CD14-positive monocyte (primary cell): ENCODE measurements around the gene GPRASP3. TPM values are rescaled to one million over a fixed set of nuclear protein-coding genes. Genes with fewer than 3 reads are reported as not detected.

ENCODE experiments used
- DNase-seq, 3 donors: peaks; one replicate each; pipeline ENCODE4 v3.0.0-alpha.2; 2011 to 2022
- H2AFZ ChIP-seq: 2 replicates; pipeline ENCODE4 v1.6.0; 2012; ENCODE audit warnings: mild to moderate bottlenecking, low read depth, low read length, inconsistent platforms; ENCODE audit not compliant: insufficient read depth, poor library complexity, severe bottlenecking
- H3K27ac ChIP-seq, 2 donors: 1 replicate in 1 of 2; 2 replicates in 1 of 2; pipeline ENCODE4 v1.5.1; 2012 to 2013; ENCODE audit warnings: low read length in 2 of 2, control low read depth in 1 of 2, inconsistent platforms in 1 of 2, low read depth in 1 of 2, mild to moderate bottlenecking in 1 of 2
- H3K27me3 ChIP-seq, 2 donors: one replicate each; pipeline versions ENCODE4 v1.6.0 to v1.6.1; 2011 to 2013; ENCODE audit warnings: low read length in 2 of 2; ENCODE audit not compliant: control insufficient read depth in 2 of 2, insufficient read depth in 2 of 2
- H3K36me3 ChIP-seq, 2 donors: replicated peaks in 1 of 2; 1 replicate in 1 of 2; 2 replicates in 1 of 2; pipeline versions ENCODE4 v1.5.1 to v1.6.1; 2012 to 2013; ENCODE audit warnings: low read length in 2 of 2, control low read depth in 1 of 2, inconsistent platforms in 1 of 2, mild to moderate bottlenecking in 1 of 2; ENCODE audit not compliant: insufficient read depth in 2 of 2, control insufficient read depth in 1 of 2
- H3K4me1 ChIP-seq, 2 donors: 1 replicate in 1 of 2; 2 replicates in 1 of 2; pipeline versions ENCODE4 v1.5.1 to v1.6.1; 2012 to 2013; ENCODE audit warnings: low read length in 2 of 2, control low read depth in 1 of 2, inconsistent platforms in 1 of 2, mild to moderate bottlenecking in 1 of 2, moderate library complexity in 1 of 2; ENCODE audit not compliant: insufficient read depth in 2 of 2, control insufficient read depth in 1 of 2
- H3K4me2 ChIP-seq: replicated peaks from 2 replicates; pipeline ENCODE3; 2012; ENCODE audit warnings: low read length, moderate library complexity, mild to moderate bottlenecking; ENCODE audit not compliant: poor library complexity, severe bottlenecking; ENCODE audit errors: extremely low read depth
- H3K4me3 ChIP-seq, 3 experiments: fragments of 200-600 bp in 1 of 3; sonication (generic) in 1 of 3; replicated peaks in 1 of 3; 1 replicate in 2 of 3; 2 replicates in 1 of 3; pipeline ENCODE4 v1.5.1; 2011 to 2013; ENCODE audit warnings: low read length in 3 of 3, mild to moderate bottlenecking in 3 of 3, control low read depth in 2 of 3, low read depth in 2 of 3, inconsistent platforms in 1 of 3, moderate library complexity in 1 of 3
- H3K79me2 ChIP-seq: 2 replicates; pipeline ENCODE4 v1.6.0; 2012; ENCODE audit warnings: mild to moderate bottlenecking, control low read depth, inconsistent platforms, low read length, moderate library complexity; ENCODE audit not compliant: insufficient read depth
- H3K9ac ChIP-seq: 2 replicates; pipeline ENCODE4 v1.6.0; 2017; ENCODE audit warnings: low read length, mild to moderate bottlenecking; ENCODE audit not compliant: insufficient read depth, poor library complexity, severe bottlenecking
- H3K9me3 ChIP-seq, 2 donors: replicated peaks in 1 of 2; 1 replicate in 1 of 2; 2 replicates in 1 of 2; pipeline versions ENCODE4 v1.5.1 to v1.6.1; 2012 to 2013; ENCODE audit warnings: low read length in 2 of 2, control low read depth in 1 of 2; ENCODE audit not compliant: control insufficient read depth in 1 of 2, insufficient read depth in 1 of 2
- H4K20me1 ChIP-seq: 2 replicates; pipeline ENCODE4 v1.6.0; 2012; ENCODE audit warnings: mild to moderate bottlenecking, low read length, control low read depth, moderate library complexity; ENCODE audit not compliant: insufficient read depth
- H3K27ac Mint-ChIP-seq, 7 donors: one replicate each; pipeline ENCODE4 v1.8.0; 2020; ENCODE audit warnings: mild to moderate bottlenecking in 7 of 7, mixed read lengths in 7 of 7, moderate library complexity in 6 of 7, inconsistent platforms in 2 of 7
- H3K27me3 Mint-ChIP-seq, 3 donors: one replicate each; pipeline ENCODE4 v1.8.0; 2021 to 2022; ENCODE audit warnings: low read depth in 3 of 3, mild to moderate bottlenecking in 3 of 3, mixed read lengths in 3 of 3, moderate library complexity in 3 of 3, inconsistent platforms in 1 of 3
- H3K36me3 Mint-ChIP-seq, 2 donors: one replicate each; pipeline ENCODE4 v1.8.0; 2020; ENCODE audit warnings: mixed read lengths in 2 of 2, inconsistent platforms in 1 of 2, mild to moderate bottlenecking in 1 of 2
- H3K4me1 Mint-ChIP-seq: one replicate; pipeline ENCODE4 v1.8.0; 2020; ENCODE audit warnings: mild to moderate bottlenecking, mixed read lengths
- H3K4me3 Mint-ChIP-seq, 2 donors: one replicate each; pipeline ENCODE4 v1.8.0; 2020; ENCODE audit warnings: mild to moderate bottlenecking in 2 of 2, mixed read lengths in 2 of 2, moderate library complexity in 1 of 2
- H3K9me3 Mint-ChIP-seq, 7 donors: one replicate each; pipeline ENCODE4 v1.8.0; 2020 to 2022; ENCODE audit warnings: mixed read lengths in 7 of 7, mild to moderate bottlenecking in 6 of 7, moderate library complexity in 6 of 7, inconsistent platforms in 2 of 7
- WGBS: methylation state at CpG from one replicate; pipeline ENCODE4 v1.1.5; 2013; ENCODE audit warnings: missing lambda C conversion rate; ENCODE audit not compliant: insufficient coverage; 5-methylcytosine and 5-hydroxymethylcytosine counted together
- intact Hi-C, 2 donors: fragments of 100-400 bp; cut with micrococcal nuclease; formaldehyde crosslinking; loops; one replicate each; pipeline versions ENCODE4 v1.15.0 to v1.15.1; 2023
- polyA plus RNA-seq, 3 donors: library from polyadenylated mRNA; depleted of rRNA in 1 of 3; unstranded in 2 of 3; stranded (reverse) in 1 of 3; fragments of 300-500 nt in 2 of 3; fragments of >200 nt in 1 of 3; fragmentation: Illumina TruSeq in 2 of 3; gene quantifications; 1 replicate in 2 of 3; 2 replicates in 1 of 3; pipeline ENCODE4 v1.2.3, GENCODE V29; 2012 to 2021
- TF ChIP-seq, protein P1 (sequence below): fragments of 200-600 bp; IDR thresholded peaks from one replicate; pipeline ENCODE4 v1.8.0; 2022; ENCODE audit warnings: antibody characterized with exemption, mild to moderate bottlenecking

Gene GPRASP3
- polyA plus RNA-seq, 3 donors = 0.03 to 0.08 (median 0.04) TPM

DNA sequence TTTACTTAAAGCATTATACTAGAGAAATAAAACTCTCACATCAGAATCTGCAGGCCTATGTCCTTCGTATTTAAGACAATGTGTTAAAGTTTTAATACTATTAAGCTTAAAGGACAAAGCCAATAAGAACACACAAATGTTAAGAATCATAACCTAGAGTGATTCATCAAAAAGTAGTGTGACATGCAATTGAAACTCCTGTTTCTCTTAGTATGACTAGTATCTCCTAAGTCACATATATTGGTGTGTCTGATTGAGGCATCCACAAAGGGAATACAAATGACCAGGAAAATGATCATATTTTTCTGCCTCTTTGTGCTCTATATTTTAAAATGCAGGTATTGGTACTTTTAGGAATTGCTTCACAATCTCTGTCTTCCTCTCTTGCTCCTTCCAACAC is 23.8 kb downstream of the GPRASP3 start:
- H4K20me1 ChIP-seq = no peaks in the 10 kb centered on the region
- peak overlapping the region in 1 of 2 donors; percentile 3 for H3K4me3 Mint-ChIP-seq
- peaks cover 7 to 10% of the 10 kb centered on the region in 2 donors for H3K4me1 ChIP-seq
- H3K4me2 ChIP-seq = no peak overlapping the region
- no peak overlapping the region for H3K9ac ChIP-seq
- no peak overlapping the region for H3K27ac Mint-ChIP-seq
- H3K9me3 Mint-ChIP-seq = peaks cover 0 to 4% (median 0%) of the 10 kb centered on the region in 7 donors
- no peaks in the 10 kb centered on the region for H3K79me2 ChIP-seq
- WGBS = no CpG with 5 or more reads among the region's 1 CpG
- no peak overlapping the region for H2AFZ ChIP-seq
- no peaks in the 10 kb centered on the region for H3K36me3 ChIP-seq
- TF ChIP-seq, protein P1, sequence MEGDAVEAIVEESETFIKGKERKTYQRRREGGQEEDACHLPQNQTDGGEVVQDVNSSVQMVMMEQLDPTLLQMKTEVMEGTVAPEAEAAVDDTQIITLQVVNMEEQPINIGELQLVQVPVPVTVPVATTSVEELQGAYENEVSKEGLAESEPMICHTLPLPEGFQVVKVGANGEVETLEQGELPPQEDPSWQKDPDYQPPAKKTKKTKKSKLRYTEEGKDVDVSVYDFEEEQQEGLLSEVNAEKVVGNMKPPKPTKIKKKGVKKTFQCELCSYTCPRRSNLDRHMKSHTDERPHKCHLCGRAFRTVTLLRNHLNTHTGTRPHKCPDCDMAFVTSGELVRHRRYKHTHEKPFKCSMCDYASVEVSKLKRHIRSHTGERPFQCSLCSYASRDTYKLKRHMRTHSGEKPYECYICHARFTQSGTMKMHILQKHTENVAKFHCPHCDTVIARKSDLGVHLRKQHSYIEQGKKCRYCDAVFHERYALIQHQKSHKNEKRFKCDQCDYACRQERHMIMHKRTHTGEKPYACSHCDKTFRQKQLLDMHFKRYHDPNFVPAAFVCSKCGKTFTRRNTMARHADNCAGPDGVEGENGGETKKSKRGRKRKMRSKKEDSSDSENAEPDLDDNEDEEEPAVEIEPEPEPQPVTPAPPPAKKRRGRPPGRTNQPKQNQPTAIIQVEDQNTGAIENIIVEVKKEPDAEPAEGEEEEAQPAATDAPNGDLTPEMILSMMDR = no peak
- no peaks in the 10 kb centered on the region for H3K36me3 Mint-ChIP-seq
- no peak overlapping the region for H3K27ac ChIP-seq
- no peak overlapping the region for H3K4me3 ChIP-seq
- DNase-seq = no peak
- intact Hi-C loops = no loop called here
- peaks cover 9 to 11% of the 10 kb centered on the region in 2 donors for H3K27me3 ChIP-seq
- no peaks in the 10 kb centered on the region for H3K9me3 ChIP-seq
- H3K27me3 Mint-ChIP-seq = peaks cover 9 to 26% (median 20%) of the 10 kb centered on the region in 3 donors
- H3K4me1 Mint-ChIP-seq = peaks cover 3% of the 10 kb centered on the region

DNA sequence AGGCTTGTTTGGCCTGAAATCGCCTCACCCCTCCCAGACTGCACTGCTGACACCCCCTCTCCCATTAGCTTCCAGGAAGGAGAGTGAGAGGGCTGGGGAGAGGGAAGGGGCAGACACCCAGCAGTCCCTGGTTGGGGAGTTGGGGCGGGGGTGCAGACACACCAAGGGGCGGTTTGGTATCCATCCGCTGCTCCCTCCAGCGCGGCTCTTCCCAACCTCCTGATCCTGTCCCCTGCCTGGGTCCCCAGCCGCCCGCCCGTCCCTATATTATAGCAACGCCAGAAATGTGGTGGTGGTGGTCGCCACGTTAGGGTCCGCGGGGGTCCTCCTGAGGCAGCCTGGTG is 24.9 kb downstream of the GPRASP3 start:
- no peak for DNase-seq
- H3K9me3 ChIP-seq = no peaks in the 10 kb centered on the region
- peak overlapping the region; percentile 32 for H3K9ac ChIP-seq
- peak overlapping the region; percentile 57 for H3K4me2 ChIP-seq
- peak overlapping the region in 1 of 3 experiments; percentile 48 for H3K4me3 ChIP-seq
- no peaks in the 10 kb centered on the region for H3K36me3 ChIP-seq
- H3K4me1 ChIP-seq = peaks cover 7 to 10% of the 10 kb centered on the region in 2 donors
- Mint-ChIP-seq H3K27me3 (peaks cover 9 to 26% (median 20%) of the 10 kb centered on the region in 3 donors), H3K27ac (no peak overlapping the region), H3K4me1 (peaks cover 3% of the 10 kb centered on the region), H3K4me3 (peak overlapping the region; percentile 76 to 86), H3K9me3 (peaks cover 0 to 4% (median 0%) of the 10 kb centered on the region in 7 donors), H3K36me3 (no peaks in the 10 kb centered on the region)
- H3K27me3 ChIP-seq = peaks cover 9 to 11% of the 10 kb centered on the region in 2 donors
- H3K79me2 ChIP-seq = no peaks in the 10 kb centered on the region
- H4K20me1 ChIP-seq = no peaks in the 10 kb centered on the region
- H3K27ac ChIP-seq = no peak overlapping the region
- intact Hi-C loops = no loop called here
- TF ChIP-seq, protein P1 = no peak
- WGBS = no CpG with 5 or more reads among the region's 14 CpGs
- H2AFZ ChIP-seq = no peak overlapping the region
